GM18858 (cell line): ENCODE data around the gene PLA2G1B.
"Not testable (repeated sequence)": the region's sequence is repeated elsewhere in the genome, so short reads cannot be mapped to it uniquely, and the experiment has no call there.

Experiments
- ATAC-seq: cut with Tn5 transposase; IDR thresholded peaks from one replicate; pipeline ENCODE4 v1.9.1; 2021; ENCODE audit not compliant: unreplicated experiment

The PLA2G1B gene

DNA sequence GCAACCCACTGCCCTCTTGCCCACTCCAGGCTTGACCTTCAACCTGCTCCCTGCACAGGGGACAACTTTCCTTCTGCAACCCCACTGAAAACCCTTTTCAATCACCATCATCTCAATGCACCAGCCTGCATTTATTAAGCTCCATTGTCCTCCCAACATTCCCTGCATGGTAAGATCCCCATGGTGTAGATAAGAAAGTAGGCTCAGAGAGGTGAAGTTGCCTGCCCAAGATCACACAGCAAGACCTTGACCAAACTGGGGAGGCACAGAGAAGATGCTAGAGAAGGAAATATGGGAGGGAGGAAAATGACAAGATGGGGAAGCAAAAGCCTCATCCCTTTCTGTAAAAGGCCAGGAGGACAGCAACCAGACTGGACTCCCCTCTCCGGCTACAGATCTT, 31.5 kb upstream of the PLA2G1B start:
- ATAC-seq: no peak

DNA sequence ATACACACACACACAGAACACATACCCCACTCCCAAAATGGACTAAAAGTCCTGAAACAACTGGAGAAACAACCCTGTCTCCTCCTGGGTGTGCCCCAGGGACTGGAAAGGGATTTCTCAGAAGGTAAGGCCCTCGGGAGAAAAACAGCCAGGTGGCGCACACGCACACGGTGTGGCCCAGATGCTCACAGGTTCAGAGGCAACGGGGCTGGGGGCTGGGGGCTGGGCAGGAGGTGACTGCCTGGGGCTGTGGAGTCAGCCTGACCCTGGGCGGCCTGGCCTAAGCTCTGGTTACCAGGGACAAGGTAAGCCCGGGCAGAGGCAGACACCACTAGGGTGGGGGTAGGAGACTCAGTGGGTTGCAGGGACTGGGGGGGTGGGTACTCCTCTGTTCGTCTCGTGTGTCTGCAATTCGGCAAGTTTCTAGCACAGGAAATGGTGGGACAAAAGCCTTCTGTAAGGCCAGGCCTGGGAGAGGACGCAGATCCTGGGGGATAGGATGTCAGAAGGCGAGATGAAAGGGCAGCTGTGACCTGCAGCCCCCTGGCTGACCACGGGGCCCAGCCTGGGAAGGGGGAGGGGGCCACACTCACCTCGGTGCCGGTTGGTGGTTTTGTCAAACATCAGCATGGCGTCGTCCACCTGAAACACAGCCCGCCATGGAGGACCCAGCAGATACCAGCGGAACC, 31.0 kb upstream of the PLA2G1B start:
- ATAC-seq: no peak

DNA sequence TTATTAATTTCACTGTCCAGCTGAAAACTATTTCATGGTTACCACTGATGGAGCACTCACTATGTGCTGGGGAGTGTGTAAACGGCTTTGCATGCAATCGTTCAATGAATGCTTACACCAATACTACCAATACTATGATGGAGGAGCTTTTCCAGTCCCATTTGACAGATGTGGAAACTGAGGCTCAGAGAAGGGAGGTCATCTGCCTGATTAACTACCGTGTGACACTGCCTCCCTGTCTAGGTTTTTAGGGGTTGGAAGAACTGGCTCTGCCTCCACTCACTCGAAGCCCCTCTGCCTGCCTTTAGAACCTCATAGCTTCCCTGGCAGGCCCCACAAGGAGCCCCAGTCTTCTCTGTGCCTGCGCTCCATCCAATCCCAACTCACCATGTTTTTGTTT, 29.5 kb upstream of the PLA2G1B start:
- ATAC-seq: no peak

DNA sequence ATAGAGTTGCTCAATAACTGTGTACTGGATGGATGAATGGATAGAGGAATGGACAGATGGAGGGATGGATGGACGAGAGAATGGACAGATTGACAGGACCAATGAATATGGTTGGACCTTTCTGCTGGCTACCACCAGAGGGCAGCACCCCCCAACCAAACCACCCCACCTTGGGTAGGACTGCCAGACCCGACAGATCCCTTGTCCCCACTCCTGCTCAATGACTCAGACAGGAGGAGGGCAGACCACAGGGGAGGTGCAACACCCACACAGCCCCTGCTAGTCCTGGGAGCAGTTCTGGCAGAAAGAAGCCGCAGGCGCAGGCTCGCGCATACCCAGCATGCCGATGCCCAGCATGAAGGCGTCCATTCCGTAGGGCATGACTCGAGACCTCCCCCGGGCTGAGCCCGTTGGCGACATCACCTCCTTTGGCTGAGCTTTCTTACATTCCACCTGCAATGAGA, 29.0 kb upstream of the PLA2G1B start:
- no peak for ATAC-seq

DNA sequence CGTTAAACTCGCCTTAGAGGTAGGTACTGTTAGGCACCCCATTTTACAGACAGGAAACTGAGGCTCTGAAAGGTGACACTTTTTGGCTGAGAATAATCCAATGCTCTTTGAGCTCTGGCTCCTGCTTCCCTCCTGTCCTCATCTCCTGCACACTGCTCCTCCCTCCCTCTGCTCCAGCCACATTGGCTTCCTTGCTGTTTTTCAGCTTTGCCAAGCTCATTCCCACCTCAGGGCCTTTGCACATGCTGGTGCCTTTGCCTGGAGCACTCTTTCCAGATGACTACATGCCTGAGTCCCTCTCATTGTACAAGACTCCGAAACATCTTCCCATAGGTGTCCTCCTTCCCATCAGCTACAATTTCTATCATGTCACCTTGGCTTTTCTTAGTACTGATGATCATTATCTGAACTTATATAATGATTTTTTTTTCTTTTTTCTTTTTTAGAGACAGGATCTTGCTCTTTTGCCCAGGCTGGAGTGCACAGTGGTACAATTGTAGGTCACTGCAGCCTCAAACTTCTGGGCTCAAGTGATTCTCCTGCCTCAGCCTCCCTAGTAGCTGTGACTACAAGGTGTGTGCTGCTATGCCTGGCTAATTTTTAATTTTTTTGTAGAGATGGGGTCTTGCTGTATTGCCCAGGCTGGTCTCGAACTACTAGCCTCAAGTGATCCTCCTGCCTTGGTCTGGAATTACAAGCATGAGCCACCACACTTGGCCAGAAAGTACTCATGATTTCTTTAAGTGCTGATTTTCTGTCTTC, 26.2 kb upstream of the PLA2G1B start:
- no peak for ATAC-seq

DNA sequence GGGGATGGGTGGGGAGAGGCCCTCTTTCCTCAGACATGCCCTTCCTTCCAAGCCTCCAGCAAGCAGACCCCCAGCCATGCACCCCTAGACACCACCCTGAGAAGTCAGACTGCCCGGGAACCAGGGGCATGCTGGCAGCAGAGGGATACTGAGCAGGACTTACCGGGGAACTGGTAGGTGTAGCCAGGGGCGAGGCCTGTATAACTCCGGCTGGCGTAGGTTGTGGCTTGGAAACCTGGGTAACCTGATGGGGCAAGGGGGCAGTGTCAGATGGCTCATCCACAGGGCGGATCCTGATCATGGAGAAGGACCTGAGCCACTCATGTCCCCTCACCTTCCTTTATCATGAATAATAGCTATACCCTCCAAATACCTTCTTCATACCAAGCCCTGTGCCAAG, 25.6 kb upstream of the PLA2G1B start:
- no peak for ATAC-seq

DNA sequence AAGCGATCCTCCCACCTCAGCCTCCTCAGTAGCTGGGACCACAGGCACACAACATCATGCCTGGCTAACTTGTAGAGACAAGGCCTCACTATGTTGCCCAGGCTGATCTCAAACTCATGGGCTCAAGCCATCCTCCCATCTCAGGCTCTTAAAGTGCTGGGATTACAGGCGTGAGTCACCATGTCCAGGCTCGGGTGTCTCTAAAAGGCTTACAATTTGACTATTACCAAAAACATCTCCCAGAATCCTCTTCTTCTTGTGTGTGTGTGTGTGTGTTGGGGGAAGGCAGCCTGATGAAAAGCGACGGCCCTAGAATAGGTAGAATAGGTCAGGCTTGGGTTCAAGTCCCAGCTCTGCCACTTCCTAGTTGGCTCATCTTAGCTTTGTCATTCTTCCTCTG, 24.5 kb upstream of the PLA2G1B start:
- no peak for ATAC-seq

DNA sequence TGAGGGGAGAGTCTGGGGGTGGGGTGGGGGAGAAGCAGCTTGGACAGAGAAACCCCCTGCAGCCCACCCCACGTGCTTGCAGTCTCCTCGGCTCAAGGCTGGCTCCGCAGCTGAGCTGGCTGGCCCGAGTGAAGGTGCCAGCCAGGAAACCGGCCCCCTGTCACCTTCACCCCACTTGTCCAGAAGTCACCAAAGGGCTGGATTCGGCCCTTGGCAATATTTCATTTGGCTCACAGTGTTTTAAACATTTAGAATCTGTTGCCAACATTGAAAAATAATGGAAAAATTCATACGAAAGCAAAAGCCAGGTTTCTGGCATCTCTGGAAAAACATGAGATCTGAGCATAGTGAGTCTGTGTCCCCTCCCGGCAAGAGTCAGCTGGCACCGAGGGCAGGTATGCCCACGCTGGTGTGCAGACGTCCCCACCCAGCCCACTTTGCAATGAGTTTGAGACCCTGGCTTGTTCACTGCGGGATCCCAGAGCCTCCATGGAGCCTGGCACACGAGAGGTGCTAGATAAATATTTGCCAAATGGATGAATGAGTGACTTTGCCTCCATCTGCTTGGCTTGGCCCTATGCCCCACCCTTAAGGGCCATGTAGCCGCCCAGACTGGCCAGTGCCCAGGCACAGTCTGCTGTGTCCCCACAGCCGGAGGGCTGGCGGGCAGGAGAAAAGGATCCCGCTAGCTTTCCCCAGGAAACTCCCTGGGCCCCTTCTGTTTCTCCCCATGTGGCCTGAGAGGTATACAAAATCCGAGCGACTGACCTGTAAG, 23.2 kb upstream of the PLA2G1B start:
- no peak for ATAC-seq

DNA sequence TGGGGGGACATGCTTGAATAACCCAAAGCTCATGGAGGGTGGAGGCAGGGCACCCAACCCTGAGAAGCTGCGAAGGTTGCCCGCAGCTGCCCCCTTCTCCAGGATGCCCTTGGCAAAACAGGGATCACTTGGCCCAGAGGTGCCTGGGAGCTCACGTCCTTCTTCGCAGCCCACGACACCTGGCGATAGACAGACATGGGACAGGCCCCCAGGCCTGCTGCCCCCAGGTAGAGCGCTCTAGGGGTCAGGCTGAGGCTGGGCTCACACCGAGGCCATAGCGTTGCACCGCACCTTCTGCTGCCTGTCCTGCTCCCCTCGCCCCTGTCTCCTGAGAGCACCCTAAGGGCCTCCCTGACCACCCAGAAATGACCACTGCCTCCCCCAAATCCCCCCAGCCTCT, 20.2 kb upstream of the PLA2G1B start:
- ATAC-seq: no peak

DNA sequence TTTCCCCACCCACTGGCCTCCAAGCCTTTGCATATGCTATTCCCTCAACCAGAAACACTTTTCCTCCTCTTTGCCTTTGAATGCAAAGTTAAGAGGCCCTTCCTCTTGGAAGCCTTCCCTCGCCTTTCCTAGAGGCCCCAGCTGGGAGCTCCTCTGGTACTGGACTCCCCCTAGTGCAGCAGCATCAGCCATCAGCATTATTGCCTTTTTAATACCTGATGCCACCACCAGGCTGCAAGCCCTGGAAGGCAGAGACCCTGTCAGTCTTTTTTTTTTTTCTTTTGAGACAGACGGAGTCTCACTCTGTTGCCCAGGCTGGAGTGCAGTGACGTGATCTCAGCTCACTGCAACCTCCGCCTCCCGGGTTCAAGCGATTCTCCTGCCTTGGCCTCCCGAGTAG, 19.1 kb upstream of the PLA2G1B start:
- ATAC-seq: no peak

DNA sequence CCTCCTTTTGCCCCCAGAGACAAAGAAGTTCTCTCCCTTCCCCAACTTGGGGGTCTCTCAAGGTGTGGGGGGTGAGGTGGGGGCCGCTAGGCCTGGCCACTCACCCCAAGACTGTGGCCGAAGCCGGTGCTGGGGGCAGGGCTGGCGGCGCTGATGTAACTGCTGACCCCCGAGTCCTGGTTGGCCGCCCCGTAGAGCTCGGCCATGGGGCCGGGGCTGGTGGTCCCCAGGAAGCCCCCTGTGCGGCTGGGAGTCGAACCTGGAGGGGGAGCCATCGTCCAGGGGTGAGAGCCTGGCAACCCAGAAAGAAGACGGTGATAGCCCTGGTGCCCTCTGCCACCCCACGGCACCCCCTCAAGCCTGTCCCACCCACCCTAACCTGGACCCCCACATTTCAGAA, 18.5 kb upstream of the PLA2G1B start:
- ATAC-seq: no peak

DNA sequence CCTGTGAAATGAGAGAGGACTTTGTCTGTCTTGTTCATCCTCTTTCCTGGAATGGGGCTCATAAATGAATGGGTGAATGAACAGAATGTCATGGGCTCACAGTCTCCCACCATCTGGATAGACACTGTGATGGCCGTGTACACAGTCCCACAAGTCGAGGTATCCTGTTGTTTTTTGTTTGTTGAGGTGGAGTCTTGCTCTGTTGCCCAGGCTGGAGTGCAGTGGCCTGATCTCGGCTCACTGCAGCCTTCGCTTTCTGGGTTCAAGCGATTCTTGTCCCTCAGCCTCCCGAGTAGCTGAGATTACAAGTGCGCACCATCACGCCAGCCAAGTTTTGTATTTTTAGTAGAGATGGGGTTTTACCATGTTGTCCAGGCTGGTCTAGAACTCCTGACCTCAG, 16.1 kb upstream of the PLA2G1B start:
- ATAC-seq: no peak

DNA sequence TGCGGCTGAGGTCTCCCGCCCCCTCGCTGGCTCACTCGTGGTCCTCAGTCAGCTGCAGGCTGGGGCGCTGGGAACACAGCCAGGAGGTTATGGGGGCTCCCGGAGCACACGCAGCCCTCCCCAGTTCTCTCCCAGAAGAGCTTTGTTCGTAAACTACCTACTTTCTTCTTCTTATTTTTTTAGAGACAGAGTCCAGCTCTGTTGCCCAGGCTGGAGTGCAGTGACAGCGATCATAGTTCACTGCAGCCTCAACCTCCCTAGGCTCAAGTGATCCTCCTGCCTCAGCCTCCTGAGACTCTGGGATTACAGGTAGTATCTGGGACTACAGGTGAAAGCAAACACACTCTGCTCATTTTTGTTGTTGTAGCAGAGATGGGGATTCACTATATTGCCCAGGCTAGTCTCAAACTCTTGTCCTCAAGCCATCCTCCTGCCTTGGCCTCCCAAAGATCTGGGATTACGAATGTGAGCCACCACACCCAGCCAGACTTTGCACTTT, 15.5 kb upstream of the PLA2G1B start:
- no peak for ATAC-seq

DNA sequence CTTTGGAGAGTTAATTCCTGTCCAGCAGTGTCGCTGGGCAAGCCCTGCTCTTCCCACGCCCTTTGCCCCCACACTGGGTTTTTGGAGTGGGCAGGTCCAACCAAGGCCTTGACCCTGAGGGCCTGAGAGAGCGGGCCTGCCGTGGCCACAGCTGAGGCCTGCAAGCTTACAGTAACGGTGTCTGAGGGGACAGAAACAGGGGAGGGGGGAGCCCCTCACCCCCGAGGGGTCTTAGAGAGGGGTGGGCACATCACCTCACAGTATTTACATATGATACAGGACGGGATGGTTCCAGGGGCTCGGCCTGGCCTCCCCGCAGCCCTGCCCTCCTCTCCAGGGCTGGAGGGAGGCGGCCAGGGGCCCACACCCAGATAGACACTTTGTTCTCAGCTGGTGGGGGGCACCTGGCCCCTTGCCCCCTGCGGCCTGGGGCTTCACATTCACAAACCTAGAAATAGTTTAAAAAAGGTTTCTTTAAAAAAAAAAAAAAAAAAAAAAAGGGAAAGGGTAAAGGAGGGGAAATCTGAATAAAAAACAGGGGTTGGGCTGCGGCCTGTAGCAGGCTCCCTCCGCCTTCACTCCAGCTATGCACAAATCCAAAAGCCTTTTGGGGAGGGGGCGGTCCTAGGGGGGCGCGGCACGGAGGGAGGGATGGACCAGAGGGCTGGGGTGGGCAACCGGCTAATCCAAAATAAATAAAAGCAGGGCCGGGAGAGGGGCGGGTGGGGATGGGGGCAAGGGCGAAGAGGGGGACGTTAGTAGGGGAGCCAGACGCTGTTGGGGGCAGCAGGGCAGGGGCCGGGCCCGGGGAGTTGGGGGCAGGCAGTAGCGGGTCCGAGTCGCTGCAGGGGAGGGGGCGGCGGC, 14.8 kb upstream of the PLA2G1B start:
- no peak for ATAC-seq

DNA sequence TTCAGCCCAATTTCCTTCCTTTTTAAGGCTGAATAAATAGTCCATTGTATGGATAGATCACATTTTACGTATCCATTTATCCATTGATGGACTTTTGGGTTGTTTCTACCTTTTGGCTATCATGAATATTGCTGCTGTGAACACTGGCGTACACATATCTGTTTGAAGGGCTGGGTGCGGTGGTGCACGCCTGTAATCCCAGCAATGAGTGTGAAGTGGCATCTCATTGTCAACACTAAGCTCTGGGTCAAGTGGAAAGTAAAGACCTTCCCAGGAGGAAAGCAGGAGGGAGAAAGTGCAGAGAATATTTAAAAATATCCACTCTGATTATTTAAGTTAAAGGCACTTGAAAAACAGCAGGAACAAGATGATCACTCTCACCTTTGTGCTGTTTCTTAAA, 11.7 kb upstream of the PLA2G1B start:
- ATAC-seq: no peak

DNA sequence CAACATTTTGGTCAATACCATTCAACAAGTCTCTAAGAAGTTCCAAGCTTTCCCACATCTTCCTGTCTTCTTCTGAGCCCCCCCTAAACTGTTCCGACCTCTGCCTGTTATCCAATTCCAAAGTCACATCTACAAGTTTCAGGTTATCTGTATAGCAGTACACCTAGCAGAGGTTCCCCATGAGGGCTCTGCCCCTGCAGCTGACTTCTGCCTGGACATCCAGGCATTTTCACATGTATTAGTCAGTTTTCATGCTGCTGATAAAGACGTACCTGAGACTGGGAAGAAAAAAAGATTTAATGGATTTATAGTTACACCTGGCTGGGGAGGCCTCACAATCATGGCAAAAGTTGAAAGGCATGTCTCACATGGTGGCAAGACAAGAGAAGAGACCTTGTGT, 10.2 kb upstream of the PLA2G1B start:
- no peak for ATAC-seq

DNA sequence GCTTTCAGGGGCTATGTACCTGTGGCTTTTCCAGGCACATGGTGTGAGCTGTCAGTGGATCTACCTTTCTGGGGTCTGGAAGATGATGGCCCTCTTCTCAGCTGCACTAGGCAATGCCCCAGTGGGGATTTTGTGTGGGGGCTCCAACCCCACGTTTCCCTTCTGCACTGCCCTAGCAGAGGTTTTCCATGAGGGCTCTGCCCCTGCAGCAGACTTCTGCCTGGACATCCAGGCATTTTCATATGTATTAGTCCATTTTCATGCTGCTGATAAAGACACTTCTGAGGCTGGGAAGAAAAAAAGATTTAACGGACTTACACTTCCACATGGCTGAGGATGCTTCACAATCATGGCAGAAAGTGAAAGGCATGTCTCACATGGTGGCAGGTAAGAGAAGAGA, 8.8 kb upstream of the PLA2G1B start:
- not testable (repeated sequence) for ATAC-seq

DNA sequence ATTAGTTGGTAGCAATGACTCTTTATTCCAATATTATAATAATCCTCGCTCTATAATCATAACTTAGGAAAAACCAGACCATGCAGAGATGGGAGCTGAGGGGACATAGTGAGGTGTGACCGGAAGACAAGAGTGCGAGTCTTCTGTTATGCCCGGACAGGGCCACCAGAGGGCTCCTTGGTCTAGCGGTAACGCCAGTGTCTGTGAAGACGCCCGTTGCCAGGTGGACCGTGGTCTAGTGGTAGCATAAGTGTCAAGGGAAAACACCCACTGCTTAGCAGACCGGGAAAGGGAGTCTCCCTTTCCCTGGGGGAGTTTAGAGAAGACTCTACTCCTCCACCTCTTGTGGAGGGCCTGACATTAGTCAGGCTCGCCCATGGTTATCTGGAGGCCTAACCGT, 7.9 kb upstream of the PLA2G1B start:
- not testable (repeated sequence) for ATAC-seq

DNA sequence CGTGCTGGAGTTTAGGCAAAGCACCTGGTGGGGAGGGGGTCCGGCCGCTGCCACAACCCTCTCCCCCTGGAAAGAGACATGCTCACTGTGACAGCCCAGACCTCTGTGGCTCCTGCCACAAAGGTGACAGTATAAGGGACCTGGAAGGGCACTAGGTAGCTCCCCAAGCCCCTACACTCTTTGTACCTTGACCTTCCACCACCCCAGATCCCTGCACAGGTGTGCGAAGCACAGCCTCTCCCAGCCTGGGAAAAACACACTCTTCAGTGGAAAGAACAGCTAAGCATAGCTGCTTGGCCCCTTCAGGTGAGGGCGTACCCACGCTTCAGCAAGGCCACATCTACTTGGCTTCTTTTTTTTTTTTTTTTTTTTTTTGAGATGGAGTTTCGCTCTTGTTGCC, 4.9 kb upstream of the PLA2G1B start:
- no peak for ATAC-seq

DNA sequence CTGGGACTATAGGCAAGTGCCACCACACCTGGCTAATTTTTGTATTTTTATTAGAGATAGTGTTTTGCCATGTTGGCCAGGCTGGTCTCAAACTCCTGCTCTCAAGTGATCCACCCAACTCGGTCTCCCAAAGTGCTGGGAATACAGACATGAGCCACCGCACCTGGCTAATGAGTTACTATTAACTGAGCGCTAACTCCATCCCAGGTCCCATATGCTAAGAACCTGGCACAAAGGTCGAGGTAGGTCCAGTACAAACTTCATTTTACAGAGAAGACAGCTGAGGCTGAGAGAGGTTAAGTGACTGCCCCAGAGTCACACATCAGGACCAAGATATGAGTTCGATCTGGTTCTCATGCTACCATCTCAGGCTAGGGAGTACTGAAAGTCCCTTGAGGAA, 4.5 kb upstream of the PLA2G1B start:
- ATAC-seq: no peak

DNA sequence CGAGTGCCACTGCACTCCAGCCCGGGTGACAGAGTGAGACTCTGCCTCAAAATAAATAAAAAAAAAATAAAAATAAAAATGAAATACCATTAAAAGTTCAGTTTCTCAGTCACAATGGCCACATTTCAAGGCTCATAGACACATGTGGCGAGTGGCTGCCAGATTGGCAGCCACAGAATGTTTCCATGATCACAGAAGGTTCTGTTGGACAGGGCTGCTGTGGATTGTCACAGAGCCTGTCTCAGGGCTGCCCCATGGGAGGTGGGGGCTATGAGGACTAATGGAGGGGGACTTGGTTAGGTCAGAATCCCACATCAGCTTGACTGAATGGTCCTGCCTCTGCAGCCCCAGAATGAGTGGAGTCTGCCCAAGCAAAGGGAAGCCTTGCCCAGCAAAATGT, 3.8 kb upstream of the PLA2G1B start:
- no peak for ATAC-seq
